22Rv1 (cell line): ENCODE results near the gene CCNF.

ENCODE experiments used
- ZFX ChIP-seq: fragments of 450-650 bp; IDR thresholded peaks from 2 replicates; pipeline ENCODE4 v1.6.1; 2017; ENCODE audit warnings: antibody characterized with exemption, borderline replicate concordance
- TF ChIP-seq, protein P1 (sequence below): fragments of 450-650 bp; IDR thresholded peaks from 2 replicates; pipeline ENCODE4 v1.5.1; 2017; ENCODE audit warnings: mild to moderate bottlenecking

DNA sequence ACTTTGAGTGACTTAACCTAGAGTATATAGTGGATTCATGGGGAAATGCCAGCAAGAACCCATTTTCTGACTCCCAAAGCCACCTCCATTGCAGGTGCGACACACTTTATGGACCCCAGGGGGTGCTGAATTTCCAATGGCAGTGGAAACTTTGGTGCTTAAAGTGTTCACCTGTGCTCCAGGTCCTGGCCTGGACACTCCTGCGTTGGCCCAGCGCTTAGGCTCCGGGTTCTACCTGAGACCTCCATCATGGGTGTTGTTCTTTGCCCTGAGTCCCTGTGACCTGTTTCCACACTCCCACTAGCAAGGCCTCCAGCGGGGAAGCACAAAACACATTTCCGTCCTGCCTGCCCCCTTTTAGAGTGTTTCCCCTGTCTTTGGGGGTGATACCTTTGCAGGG lies 3.0 kb downstream of the CCNF start:
- TF ChIP-seq, protein P1, sequence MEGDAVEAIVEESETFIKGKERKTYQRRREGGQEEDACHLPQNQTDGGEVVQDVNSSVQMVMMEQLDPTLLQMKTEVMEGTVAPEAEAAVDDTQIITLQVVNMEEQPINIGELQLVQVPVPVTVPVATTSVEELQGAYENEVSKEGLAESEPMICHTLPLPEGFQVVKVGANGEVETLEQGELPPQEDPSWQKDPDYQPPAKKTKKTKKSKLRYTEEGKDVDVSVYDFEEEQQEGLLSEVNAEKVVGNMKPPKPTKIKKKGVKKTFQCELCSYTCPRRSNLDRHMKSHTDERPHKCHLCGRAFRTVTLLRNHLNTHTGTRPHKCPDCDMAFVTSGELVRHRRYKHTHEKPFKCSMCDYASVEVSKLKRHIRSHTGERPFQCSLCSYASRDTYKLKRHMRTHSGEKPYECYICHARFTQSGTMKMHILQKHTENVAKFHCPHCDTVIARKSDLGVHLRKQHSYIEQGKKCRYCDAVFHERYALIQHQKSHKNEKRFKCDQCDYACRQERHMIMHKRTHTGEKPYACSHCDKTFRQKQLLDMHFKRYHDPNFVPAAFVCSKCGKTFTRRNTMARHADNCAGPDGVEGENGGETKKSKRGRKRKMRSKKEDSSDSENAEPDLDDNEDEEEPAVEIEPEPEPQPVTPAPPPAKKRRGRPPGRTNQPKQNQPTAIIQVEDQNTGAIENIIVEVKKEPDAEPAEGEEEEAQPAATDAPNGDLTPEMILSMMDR, result no peak
- no peak for TF ChIP-seq ZFX
